ENCODE data around the gene RREB1. TPM values are rescaled to one million over a fixed set of nuclear protein-coding genes. Genes with fewer than 3 reads are reported as not detected.

The RREB1 gene
- total RNA-seq, 1 experiment from 2014 or later: 30.7 TPM

GRCh38 chr6:7240351-7240750, 132.6 kb downstream of the RREB1 start:
- Histone ChIP-seq H3K4me1 (ENCODE audit: control insufficient read depth, insufficient read depth, low read length) (peaks cover 13% of the 10 kb centered on the region), H3K36me3 (ENCODE audit: control insufficient read depth, insufficient read depth, low read length) (peaks cover 6% of the 10 kb centered on the region; the same call in 1 of the 2 replicates), H3K27me3 (ENCODE audit: control insufficient read depth, insufficient read depth, low read length) (no peaks in the 10 kb centered on the region), H3K27ac (ENCODE audit: low read length) (no peak overlapping the region), H3K4me3 (ENCODE audit: low read depth in 2 of 2, low read length in 2 of 2) (no peak overlapping the region), H3K9me3 (ENCODE audit: control insufficient read depth, insufficient read depth, low read depth, low read length) (no peaks in the 10 kb centered on the region)
- ChIA-PET CTCF (no interaction called here), POLR2A (no interaction called here)
- TF ChIP-seq TCF7L2 (IDR thresholded peaks at IDR 0.05; ENCODE audit: low read depth, low read length) (no peak), SIN3A (IDR thresholded peaks at IDR 0.05; ENCODE audit: borderline replicate concordance, insufficient read depth, low read depth, low read length) (no peak), CTCF (IDR thresholded peaks at IDR 0.05) (no peak), POLR2AphosphoS5 (IDR thresholded peaks at IDR 0.05; ENCODE audit: low read depth, low read length) (no peak), REST (IDR thresholded peaks at IDR 0.05; ENCODE audit: insufficient read depth in 1 of 2, low read depth in 2 of 2, low read length in 1 of 2) (no peak)
- in situ Hi-C loops (cut with HindIII; ENCODE audit: low pct_unique_long_range_greater_than_20kb, low sequenced_read_pairs): no loop called here
- intact Hi-C loops (cut with micrococcal nuclease; ENCODE audit: unreplicated experiment): loop anchor here (5.0 kb wide), 2 partner anchors 128 to 563 kb away; no protein-coding TSS in a partner anchor
- no TSS peak for BruUV-seq (replicated peaks)
- ATAC-seq (no peak), DNase-seq (ENCODE audit: low read depth, low spot score) (no peak)

GRCh38 chr6:7241160-7241559, 133.4 kb downstream of the RREB1 start:
- intact Hi-C loops (cut with micrococcal nuclease; ENCODE audit: unreplicated experiment) (loop anchor here (5.0 kb wide), 2 partner anchors 129 to 564 kb away; no protein-coding TSS in a partner anchor), in situ Hi-C loops (cut with HindIII; ENCODE audit: low pct_unique_long_range_greater_than_20kb, low sequenced_read_pairs) (no loop called here)
- ATAC-seq (no peak), DNase-seq (ENCODE audit: low read depth, low spot score) (no peak)
- Histone ChIP-seq H3K9me3 (ENCODE audit: control insufficient read depth, insufficient read depth, low read depth, low read length) (no peaks in the 10 kb centered on the region), H3K27me3 (ENCODE audit: control insufficient read depth, insufficient read depth, low read length) (no peaks in the 10 kb centered on the region), H3K36me3 (ENCODE audit: control insufficient read depth, insufficient read depth, low read length) (peaks cover 6% of the 10 kb centered on the region; the same call in 1 of the 2 replicates), H3K4me3 (ENCODE audit: low read depth in 2 of 2, low read length in 2 of 2) (no peak overlapping the region), H3K27ac (ENCODE audit: low read length) (no peak overlapping the region), H3K4me1 (ENCODE audit: control insufficient read depth, insufficient read depth, low read length) (peaks cover 13% of the 10 kb centered on the region)
- CTCF ChIA-PET: no interaction called here
- TF ChIP-seq TCF7L2 (IDR thresholded peaks at IDR 0.05; ENCODE audit: low read depth, low read length) (no peak), CTCF (IDR thresholded peaks at IDR 0.05) (no peak), REST (IDR thresholded peaks at IDR 0.05; ENCODE audit: insufficient read depth in 1 of 2, low read depth in 2 of 2, low read length in 1 of 2) (no peak), SIN3A (IDR thresholded peaks at IDR 0.05; ENCODE audit: borderline replicate concordance, insufficient read depth, low read depth, low read length) (no peak), POLR2AphosphoS5 (IDR thresholded peaks at IDR 0.05; ENCODE audit: low read depth, low read length) (no peak)
- BruUV-seq (replicated peaks): no TSS peak
- POLR2A ChIA-PET: no interaction called here
